ENCODE data around the gene SOX8.

The SOX8 gene

DNA sequence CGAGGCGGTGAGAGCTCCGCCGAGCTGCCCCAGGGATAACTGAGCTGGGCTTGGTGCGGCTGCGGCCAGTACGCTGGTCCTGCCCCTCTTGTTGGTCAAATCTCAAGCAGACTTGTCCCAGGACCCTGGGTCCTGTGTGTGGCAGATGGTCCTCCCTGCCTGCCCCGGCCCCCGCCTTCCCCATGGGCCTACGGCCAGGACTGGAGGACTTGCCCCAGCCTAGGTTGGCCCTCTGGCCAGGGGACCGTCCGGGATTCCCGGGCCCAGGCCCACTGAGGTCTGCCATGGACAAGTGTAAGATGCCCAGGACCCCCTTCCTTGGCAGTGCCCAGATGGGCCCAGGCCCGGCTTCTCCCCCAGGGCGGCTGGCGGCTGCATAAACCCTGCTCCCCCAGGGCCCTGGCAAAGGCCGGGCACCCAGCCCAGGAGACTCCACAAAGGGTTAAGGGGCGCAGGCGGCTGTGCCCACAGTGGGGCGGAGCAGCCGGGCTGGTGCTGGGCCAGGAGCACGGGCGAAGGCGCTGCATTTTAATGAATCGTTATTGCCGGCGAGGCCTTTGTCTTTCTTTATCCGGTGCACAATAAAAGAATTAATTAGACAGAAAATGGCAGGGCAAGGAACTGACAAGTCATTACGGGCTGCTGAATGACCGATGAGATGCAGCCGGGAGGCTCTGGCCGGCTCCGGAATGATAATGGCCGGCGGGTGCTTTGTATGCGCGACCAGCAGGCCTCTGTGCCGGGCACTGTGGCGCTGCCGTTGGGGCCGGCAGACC lies 9.1 kb downstream of the SOX8 start:
- DNase-seq (ENCODE audit: insufficient read length, low spot score): no peak
- TF ChIP-seq POLR2A (IDR thresholded peaks at IDR 0.05; ENCODE audit: low read depth, low read length) (no peak), TAF1 (IDR thresholded peaks at IDR 0.05; ENCODE audit: low read depth, low read length) (no peak), SPI1 (IDR thresholded peaks at IDR 0.05; ENCODE audit: low read depth, low read length) (no peak)
- no peak for FAIRE-seq

- no peak for FAIRE-seq
Measured at GRCh38 chr16:991345-991744, 9.8 kb downstream of the SOX8 start.

DNA sequence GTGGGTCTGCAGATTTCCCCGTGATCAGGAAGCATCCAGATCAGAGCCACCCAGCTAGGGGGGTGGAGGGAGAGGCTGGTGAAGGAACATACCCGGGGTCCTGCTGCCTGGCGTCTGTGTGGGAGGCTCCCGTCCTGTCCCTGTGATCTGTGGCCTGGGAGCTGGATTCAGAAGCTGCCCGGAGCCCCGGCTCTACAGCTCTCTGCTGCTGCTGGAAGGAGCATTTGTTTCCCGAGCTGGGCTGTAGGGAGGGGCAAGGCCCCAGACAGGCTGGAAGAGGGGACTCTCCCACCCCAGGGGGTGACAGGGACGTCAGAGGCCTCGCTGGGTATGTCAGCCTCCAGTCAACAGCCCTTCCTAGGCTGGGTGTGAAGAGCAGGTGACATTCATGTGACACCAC lies 10.2 kb downstream of the SOX8 start:
- no peak for TF ChIP-seq PAX5 (IDR thresholded peaks at IDR 0.05; ENCODE audit: insufficient read depth, low read length, severe bottlenecking)
- TF ChIP-seq SPI1 (IDR thresholded peaks at IDR 0.05; ENCODE audit: low read depth, low read length): no peak
- no peak for TF ChIP-seq POLR2A (IDR thresholded peaks at IDR 0.05; ENCODE audit: low read depth, low read length)
- no peak for TF ChIP-seq POLR2AphosphoS5 (IDR thresholded peaks at IDR 0.05; ENCODE audit: low read depth, low read length)
- no peak for TF ChIP-seq TAF1 (IDR thresholded peaks at IDR 0.05; ENCODE audit: low read depth, low read length)
- no peak for TF ChIP-seq POU2F2 (IDR thresholded peaks at IDR 0.05; ENCODE audit: low read depth, low read length)
- FAIRE-seq: no peak

More at GRCh38 chr16:991345-991744, 9.8 kb downstream of the SOX8 start:
- DNase-seq (ENCODE audit: insufficient read length, low spot score): no peak
- TF ChIP-seq TAF1 (IDR thresholded peaks at IDR 0.05; ENCODE audit: low read depth, low read length): no peak
- TF ChIP-seq POLR2AphosphoS5 (IDR thresholded peaks at IDR 0.05; ENCODE audit: low read depth, low read length): no peak
- no peak for TF ChIP-seq PAX5 (IDR thresholded peaks at IDR 0.05; ENCODE audit: insufficient read depth, low read length, severe bottlenecking)
- no peak for TF ChIP-seq SPI1 (IDR thresholded peaks at IDR 0.05; ENCODE audit: low read depth, low read length)
- no peak for TF ChIP-seq POU2F2 (IDR thresholded peaks at IDR 0.05; ENCODE audit: low read depth, low read length)
- no peak for TF ChIP-seq POLR2A (IDR thresholded peaks at IDR 0.05; ENCODE audit: low read depth, low read length)

GRCh38 chr16:993731-994130 lies 12.2 kb downstream of the SOX8 start:
- DNase-seq (ENCODE audit: insufficient read length, low spot score) (no peak), FAIRE-seq (no peak)
- TF ChIP-seq POLR2AphosphoS5 (IDR thresholded peaks at IDR 0.05; ENCODE audit: low read depth, low read length) (no peak), PAX5 (IDR thresholded peaks at IDR 0.05; ENCODE audit: insufficient read depth, low read length, severe bottlenecking) (no peak), SPI1 (IDR thresholded peaks at IDR 0.05; ENCODE audit: low read depth, low read length) (no peak), POLR2A (IDR thresholded peaks at IDR 0.05; ENCODE audit: low read depth, low read length) (no peak), POU2F2 (IDR thresholded peaks at IDR 0.05; ENCODE audit: low read depth, low read length) (no peak), TAF1 (IDR thresholded peaks at IDR 0.05; ENCODE audit: low read depth, low read length) (no peak)

More for the DNA sequence above, 10.2 kb downstream of the SOX8 start:
- DNase-seq (ENCODE audit: insufficient read length, low spot score): no peak

DNA sequence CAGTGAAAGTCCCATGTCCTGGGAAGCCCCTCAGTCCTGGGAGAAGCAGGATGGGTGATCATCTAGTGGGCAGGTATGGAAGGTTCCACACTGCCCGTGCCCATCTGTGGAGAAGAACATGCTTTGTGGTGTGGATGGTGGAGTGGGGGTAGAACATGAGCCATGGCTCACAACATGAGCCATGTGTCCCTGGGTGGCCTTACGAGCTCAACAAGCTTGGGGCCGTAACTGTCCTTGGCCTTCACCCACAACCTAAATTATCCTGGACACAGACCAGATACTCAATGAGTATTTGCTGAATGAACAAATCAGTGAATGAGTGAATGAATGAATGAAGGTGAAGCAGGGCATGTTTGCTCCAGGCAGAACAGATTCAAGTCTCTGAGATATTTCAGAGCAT lies 13.5 kb downstream of the SOX8 start:
- DNase-seq (ENCODE audit: insufficient read length, low spot score): no peak
- no peak for TF ChIP-seq POLR2A (IDR thresholded peaks at IDR 0.05; ENCODE audit: low read depth, low read length)
- FAIRE-seq: no peak

DNA sequence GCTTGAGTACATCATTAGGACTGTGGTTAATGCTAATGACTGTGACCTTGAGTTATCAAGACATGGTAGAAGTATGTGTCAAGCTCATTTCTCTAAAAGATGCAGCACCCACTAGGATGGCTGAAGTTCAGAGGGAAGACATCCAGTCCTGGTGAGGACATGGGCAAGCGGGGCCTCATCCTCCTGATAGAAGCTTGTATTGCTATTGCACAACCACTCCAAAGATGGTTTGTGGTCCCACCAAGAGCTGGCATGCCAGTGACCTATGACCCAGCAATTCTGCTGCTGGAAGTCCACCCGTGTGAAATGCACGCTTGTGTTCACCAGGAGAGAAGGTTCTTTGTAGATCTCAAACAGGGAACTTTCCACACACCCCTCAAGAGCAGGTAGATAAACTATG lies 14.2 kb downstream of the SOX8 start:
- DNase-seq (ENCODE audit: insufficient read length, low spot score) (no peak), FAIRE-seq (no peak)
- TF ChIP-seq POLR2AphosphoS5 (IDR thresholded peaks at IDR 0.05; ENCODE audit: low read depth, low read length): no peak
- no peak for TF ChIP-seq TAF1 (IDR thresholded peaks at IDR 0.05; ENCODE audit: low read depth, low read length)
- no peak for TF ChIP-seq PAX5 (IDR thresholded peaks at IDR 0.05; ENCODE audit: insufficient read depth, low read length, severe bottlenecking)
- no peak for TF ChIP-seq SPI1 (IDR thresholded peaks at IDR 0.05; ENCODE audit: low read depth, low read length)
- TF ChIP-seq POU2F2 (IDR thresholded peaks at IDR 0.05; ENCODE audit: low read depth, low read length): no peak
- TF ChIP-seq POLR2A (IDR thresholded peaks at IDR 0.05; ENCODE audit: low read depth, low read length): no peak

DNA sequence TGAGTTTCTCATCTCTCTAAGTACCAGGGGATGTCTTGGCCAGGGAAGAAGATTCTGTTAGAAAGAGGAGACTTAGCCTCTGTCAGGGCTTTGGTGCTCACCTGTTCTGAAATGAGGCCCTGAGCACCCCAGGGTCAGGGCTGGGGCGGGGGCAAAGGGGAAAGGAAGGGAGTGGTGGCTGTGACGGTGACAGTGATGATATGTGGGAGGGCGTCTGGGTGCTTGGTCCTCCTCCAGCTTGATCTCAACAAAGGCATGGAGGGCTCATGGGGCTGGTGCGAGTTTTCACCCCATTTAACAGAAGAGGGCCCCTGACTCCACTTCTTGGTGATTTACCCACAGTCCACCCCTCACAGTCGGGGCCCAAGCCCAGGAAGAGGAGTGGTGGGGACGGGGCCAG lies 15.1 kb downstream of the SOX8 start:
- DNase-seq (ENCODE audit: insufficient read length, low spot score) (no peak), FAIRE-seq (no peak)
- TF ChIP-seq POLR2AphosphoS5 (IDR thresholded peaks at IDR 0.05; ENCODE audit: low read depth, low read length) (no peak), SPI1 (IDR thresholded peaks at IDR 0.05; ENCODE audit: low read depth, low read length) (no peak), POLR2A (IDR thresholded peaks at IDR 0.05; ENCODE audit: low read depth, low read length) (no peak)

DNA sequence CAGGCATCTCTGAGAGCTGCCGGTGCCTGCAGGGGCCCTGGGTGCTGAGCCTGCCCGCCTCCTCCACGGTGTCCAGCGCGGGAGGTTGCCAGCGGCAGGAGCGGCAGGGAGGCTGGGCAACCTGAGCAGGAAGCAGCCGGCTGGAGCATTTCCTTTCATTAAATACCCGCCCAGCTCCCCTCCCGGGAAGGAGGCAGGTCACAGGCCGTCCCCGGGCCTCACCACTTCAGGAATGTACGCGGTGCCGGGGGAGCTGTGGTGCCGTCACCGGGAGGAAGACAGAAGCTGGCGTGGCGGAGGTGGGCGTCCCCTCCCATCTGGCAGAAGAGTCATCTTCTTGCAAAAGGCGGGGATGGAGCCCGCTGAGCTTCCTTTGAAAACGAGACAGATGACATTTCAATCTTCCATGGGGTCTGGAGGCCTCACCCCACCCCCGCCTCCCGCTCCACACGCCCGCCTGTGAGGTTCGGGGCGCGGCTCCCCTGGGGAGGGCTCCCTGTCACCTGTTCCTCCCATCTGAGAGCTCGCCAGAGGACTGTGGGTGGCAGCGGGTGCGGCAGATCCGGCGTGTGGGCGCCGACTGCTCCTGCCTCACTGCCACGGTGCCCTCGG lies 16.0 kb downstream of the SOX8 start:
- FAIRE-seq (no peak), DNase-seq (ENCODE audit: insufficient read length, low spot score) (no peak)
- no peak for TF ChIP-seq POLR2AphosphoS5 (IDR thresholded peaks at IDR 0.05; ENCODE audit: low read depth, low read length)

GRCh38 chr16:998211-998610 lies 16.6 kb downstream of the SOX8 start:
- TF ChIP-seq PAX5 (IDR thresholded peaks at IDR 0.05; ENCODE audit: insufficient read depth, low read length, severe bottlenecking) (no peak), TAF1 (IDR thresholded peaks at IDR 0.05; ENCODE audit: low read depth, low read length) (no peak), POLR2AphosphoS5 (IDR thresholded peaks at IDR 0.05; ENCODE audit: low read depth, low read length) (no peak), SPI1 (IDR thresholded peaks at IDR 0.05; ENCODE audit: low read depth, low read length) (no peak), POLR2A (IDR thresholded peaks at IDR 0.05; ENCODE audit: low read depth, low read length) (no peak), POU2F2 (IDR thresholded peaks at IDR 0.05; ENCODE audit: low read depth, low read length) (no peak)
- DNase-seq (ENCODE audit: insufficient read length, low spot score) (no peak), FAIRE-seq (no peak)

DNA sequence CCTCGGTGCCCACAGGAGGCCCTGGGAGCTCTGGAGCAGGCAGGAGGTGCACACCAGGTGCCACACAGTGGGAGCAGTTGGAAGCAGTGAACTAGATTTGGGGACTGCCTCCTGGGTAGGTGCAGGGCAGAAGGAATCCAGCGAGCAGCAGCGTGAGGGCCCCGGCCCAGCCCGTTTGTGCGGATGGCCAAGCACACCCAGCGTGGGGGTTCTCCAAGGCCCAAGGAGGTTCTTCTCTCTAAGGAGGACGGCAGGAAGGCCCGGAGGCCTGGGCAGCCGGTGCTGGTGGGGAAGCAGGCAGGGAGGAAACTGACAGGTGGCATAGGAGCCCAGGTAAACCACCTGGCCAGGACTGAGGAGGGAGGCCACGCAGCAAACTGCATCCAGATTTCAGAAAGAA lies 17.0 kb downstream of the SOX8 start:
- FAIRE-seq (no peak), DNase-seq (ENCODE audit: insufficient read length, low spot score) (no peak)
- TF ChIP-seq POLR2A (IDR thresholded peaks at IDR 0.05; ENCODE audit: low read depth, low read length) (no peak), PAX5 (IDR thresholded peaks at IDR 0.05; ENCODE audit: insufficient read depth, low read length, severe bottlenecking) (no peak), POU2F2 (IDR thresholded peaks at IDR 0.05; ENCODE audit: low read depth, low read length) (no peak), TAF1 (IDR thresholded peaks at IDR 0.05; ENCODE audit: low read depth, low read length) (no peak), SPI1 (IDR thresholded peaks at IDR 0.05; ENCODE audit: low read depth, low read length) (no peak), POLR2AphosphoS5 (IDR thresholded peaks at IDR 0.05; ENCODE audit: low read depth, low read length) (no peak)

Data from GM12891 (cell line).